Mammary epithelial cell (primary cell): ENCODE data around the gene USPL1.

ENCODE experiments used
- EZH2 ChIP-seq: IDR thresholded peaks from 2 replicates; pipeline ENCODE4 v1.6.1; 2012; ENCODE audit warnings: low read length, inconsistent platforms, borderline replicate concordance
- TF ChIP-seq, protein P1 (sequence below), 2 donors: IDR thresholded peaks in 1 of 2; conservative IDR thresholded peaks in 1 of 2; 2 replicates each; pipeline ENCODE4 v1.5.1; 2011 to 2012; ENCODE audit warnings: inconsistent platforms in 2 of 2, low read length in 2 of 2, mild to moderate bottlenecking in 2 of 2, control low read depth in 1 of 2, low read depth in 1 of 2; ENCODE audit not compliant: insufficient read depth in 1 of 2; ENCODE audit errors: extremely low read depth in 1 of 2

DNA sequence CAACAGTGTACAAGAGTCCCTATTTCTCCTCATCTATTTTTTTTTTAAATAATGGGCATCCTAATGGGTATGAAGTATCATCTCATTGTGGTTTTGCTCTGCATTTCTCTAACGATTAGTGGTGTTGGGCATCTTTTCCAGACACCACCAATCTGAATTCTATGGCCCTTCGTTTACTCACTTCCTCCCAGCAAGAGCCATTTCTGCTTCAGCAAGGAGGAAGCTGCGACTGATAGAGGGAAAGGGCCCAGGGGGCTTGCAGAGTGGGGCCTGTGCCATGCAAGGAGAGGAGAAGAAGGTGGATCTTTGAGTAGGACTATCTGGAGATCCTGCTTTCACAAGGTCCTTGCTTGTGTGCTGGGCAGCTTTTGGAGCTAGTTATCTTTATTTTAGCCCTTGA lies 58.0 kb downstream of the USPL1 start:
- TF ChIP-seq, protein P1, sequence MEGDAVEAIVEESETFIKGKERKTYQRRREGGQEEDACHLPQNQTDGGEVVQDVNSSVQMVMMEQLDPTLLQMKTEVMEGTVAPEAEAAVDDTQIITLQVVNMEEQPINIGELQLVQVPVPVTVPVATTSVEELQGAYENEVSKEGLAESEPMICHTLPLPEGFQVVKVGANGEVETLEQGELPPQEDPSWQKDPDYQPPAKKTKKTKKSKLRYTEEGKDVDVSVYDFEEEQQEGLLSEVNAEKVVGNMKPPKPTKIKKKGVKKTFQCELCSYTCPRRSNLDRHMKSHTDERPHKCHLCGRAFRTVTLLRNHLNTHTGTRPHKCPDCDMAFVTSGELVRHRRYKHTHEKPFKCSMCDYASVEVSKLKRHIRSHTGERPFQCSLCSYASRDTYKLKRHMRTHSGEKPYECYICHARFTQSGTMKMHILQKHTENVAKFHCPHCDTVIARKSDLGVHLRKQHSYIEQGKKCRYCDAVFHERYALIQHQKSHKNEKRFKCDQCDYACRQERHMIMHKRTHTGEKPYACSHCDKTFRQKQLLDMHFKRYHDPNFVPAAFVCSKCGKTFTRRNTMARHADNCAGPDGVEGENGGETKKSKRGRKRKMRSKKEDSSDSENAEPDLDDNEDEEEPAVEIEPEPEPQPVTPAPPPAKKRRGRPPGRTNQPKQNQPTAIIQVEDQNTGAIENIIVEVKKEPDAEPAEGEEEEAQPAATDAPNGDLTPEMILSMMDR (conservative IDR thresholded peaks at IDR 0.05 in 1 of 2, IDR thresholded peaks at IDR 0.05 in 1 of 2; ENCODE audit: extremely low read depth in 1 of 2, insufficient read depth in 1 of 2, low read depth in 1 of 2, low read length in 2 of 2) = no peak
- no peak for TF ChIP-seq EZH2
